ENCODE measurements around the gene ARMC6.

DNA sequence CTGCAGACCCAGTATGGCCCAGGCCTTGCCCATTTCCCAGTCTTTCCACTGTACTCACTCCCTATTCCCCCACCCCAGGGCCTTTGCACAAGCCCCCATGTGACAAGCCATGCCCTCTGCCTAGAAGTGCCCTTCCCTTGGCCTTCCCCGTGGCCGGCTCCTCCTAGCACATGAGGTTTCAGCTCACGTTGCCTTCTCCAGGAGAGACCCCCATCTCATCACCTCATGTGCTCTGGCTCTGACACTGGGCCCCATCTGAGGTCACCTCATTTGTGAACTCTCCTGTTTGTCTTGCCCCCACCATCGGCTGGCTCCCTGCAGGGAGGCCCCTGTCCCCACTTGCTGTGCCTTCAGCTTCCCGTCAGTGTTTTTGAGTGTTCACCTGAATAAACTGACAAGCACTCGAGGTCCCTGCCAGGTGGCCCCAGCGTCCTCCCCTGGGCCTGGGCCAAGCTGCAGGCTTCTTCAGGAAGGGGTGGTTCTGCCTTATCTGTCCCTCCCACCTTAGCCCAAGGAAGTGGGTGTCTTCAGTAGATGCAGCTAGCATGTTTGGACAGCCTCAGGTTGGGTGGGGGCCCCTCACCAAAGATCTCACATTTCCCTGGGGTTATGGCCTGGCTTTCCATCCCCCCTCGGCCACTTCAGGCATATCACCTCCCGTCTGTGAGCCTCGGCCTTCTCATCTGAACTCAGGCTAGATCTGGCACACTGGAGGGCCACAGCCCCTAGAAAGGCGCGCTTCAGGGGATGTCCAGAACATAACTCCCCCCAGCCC lies 26.6 kb downstream of the ARMC6 start:
- TF ChIP-seq, protein P1, sequence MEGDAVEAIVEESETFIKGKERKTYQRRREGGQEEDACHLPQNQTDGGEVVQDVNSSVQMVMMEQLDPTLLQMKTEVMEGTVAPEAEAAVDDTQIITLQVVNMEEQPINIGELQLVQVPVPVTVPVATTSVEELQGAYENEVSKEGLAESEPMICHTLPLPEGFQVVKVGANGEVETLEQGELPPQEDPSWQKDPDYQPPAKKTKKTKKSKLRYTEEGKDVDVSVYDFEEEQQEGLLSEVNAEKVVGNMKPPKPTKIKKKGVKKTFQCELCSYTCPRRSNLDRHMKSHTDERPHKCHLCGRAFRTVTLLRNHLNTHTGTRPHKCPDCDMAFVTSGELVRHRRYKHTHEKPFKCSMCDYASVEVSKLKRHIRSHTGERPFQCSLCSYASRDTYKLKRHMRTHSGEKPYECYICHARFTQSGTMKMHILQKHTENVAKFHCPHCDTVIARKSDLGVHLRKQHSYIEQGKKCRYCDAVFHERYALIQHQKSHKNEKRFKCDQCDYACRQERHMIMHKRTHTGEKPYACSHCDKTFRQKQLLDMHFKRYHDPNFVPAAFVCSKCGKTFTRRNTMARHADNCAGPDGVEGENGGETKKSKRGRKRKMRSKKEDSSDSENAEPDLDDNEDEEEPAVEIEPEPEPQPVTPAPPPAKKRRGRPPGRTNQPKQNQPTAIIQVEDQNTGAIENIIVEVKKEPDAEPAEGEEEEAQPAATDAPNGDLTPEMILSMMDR (conservative IDR thresholded peaks at IDR 0.05; ENCODE audit: low read depth in 2 of 2): no peak
- TF ChIP-seq, protein P2, sequence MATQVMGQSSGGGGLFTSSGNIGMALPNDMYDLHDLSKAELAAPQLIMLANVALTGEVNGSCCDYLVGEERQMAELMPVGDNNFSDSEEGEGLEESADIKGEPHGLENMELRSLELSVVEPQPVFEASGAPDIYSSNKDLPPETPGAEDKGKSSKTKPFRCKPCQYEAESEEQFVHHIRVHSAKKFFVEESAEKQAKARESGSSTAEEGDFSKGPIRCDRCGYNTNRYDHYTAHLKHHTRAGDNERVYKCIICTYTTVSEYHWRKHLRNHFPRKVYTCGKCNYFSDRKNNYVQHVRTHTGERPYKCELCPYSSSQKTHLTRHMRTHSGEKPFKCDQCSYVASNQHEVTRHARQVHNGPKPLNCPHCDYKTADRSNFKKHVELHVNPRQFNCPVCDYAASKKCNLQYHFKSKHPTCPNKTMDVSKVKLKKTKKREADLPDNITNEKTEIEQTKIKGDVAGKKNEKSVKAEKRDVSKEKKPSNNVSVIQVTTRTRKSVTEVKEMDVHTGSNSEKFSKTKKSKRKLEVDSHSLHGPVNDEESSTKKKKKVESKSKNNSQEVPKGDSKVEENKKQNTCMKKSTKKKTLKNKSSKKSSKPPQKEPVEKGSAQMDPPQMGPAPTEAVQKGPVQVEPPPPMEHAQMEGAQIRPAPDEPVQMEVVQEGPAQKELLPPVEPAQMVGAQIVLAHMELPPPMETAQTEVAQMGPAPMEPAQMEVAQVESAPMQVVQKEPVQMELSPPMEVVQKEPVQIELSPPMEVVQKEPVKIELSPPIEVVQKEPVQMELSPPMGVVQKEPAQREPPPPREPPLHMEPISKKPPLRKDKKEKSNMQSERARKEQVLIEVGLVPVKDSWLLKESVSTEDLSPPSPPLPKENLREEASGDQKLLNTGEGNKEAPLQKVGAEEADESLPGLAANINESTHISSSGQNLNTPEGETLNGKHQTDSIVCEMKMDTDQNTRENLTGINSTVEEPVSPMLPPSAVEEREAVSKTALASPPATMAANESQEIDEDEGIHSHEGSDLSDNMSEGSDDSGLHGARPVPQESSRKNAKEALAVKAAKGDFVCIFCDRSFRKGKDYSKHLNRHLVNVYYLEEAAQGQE (IDR thresholded peaks at IDR 0.05; ENCODE audit: unreplicated experiment): no peak
- TF ChIP-seq STAT1 (IDR thresholded peaks at IDR 0.05; ENCODE audit: unreplicated experiment) (no peak), EZH2 (IDR thresholded peaks at IDR 0.05; ENCODE audit: low read depth, unreplicated experiment) (no peak), POLR2AphosphoS5 (IDR thresholded peaks at IDR 0.05; ENCODE audit: low read depth) (no peak), ZNF114 (CRISPR knock-in tag; IDR thresholded peaks at IDR 0.05) (no peak), EZH2phosphoT487 (IDR thresholded peaks at IDR 0.05; ENCODE audit: unreplicated experiment) (no peak), CREB1 (CRISPR knock-in tag; IDR thresholded peaks at IDR 0.05; ENCODE audit: low read depth) (no peak), JUNB (IDR thresholded peaks at IDR 0.05; ENCODE audit: unreplicated experiment) (no peak), ZNF462 (CRISPR knock-in tag; IDR thresholded peaks at IDR 0.05) (no peak), NANOG (IDR thresholded peaks at IDR 0.05; ENCODE audit: borderline replicate concordance) (no peak)
- TF ChIP-seq, protein P3, sequence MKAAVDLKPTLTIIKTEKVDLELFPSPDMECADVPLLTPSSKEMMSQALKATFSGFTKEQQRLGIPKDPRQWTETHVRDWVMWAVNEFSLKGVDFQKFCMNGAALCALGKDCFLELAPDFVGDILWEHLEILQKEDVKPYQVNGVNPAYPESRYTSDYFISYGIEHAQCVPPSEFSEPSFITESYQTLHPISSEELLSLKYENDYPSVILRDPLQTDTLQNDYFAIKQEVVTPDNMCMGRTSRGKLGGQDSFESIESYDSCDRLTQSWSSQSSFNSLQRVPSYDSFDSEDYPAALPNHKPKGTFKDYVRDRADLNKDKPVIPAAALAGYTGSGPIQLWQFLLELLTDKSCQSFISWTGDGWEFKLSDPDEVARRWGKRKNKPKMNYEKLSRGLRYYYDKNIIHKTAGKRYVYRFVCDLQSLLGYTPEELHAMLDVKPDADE (IDR thresholded peaks at IDR 0.05): no peak
